GM11168 (cell line): ENCODE results near the gene ALMS1.
"Not testable (repeated sequence)": the region's sequence is repeated elsewhere in the genome, so short reads cannot be mapped to it uniquely, and the experiment has no call there.

Source experiments
- in situ Hi-C: fragments of 300-500 bp; cut with MboI; formaldehyde crosslinking; loops from one replicate; pipeline ENCODE4 v1.12.0; 2022; ENCODE audit warnings: low sequenced_read_pairs; ENCODE audit not compliant: unreplicated experiment

Gene ALMS1, protein sequence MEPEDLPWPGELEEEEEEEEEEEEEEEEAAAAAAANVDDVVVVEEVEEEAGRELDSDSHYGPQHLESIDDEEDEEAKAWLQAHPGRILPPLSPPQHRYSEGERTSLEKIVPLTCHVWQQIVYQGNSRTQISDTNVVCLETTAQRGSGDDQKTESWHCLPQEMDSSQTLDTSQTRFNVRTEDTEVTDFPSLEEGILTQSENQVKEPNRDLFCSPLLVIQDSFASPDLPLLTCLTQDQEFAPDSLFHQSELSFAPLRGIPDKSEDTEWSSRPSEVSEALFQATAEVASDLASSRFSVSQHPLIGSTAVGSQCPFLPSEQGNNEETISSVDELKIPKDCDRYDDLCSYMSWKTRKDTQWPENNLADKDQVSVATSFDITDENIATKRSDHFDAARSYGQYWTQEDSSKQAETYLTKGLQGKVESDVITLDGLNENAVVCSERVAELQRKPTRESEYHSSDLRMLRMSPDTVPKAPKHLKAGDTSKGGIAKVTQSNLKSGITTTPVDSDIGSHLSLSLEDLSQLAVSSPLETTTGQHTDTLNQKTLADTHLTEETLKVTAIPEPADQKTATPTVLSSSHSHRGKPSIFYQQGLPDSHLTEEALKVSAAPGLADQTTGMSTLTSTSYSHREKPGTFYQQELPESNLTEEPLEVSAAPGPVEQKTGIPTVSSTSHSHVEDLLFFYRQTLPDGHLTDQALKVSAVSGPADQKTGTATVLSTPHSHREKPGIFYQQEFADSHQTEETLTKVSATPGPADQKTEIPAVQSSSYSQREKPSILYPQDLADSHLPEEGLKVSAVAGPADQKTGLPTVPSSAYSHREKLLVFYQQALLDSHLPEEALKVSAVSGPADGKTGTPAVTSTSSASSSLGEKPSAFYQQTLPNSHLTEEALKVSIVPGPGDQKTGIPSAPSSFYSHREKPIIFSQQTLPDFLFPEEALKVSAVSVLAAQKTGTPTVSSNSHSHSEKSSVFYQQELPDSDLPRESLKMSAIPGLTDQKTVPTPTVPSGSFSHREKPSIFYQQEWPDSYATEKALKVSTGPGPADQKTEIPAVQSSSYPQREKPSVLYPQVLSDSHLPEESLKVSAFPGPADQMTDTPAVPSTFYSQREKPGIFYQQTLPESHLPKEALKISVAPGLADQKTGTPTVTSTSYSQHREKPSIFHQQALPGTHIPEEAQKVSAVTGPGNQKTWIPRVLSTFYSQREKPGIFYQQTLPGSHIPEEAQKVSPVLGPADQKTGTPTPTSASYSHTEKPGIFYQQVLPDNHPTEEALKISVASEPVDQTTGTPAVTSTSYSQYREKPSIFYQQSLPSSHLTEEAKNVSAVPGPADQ (N-terminal part only)

DNA sequence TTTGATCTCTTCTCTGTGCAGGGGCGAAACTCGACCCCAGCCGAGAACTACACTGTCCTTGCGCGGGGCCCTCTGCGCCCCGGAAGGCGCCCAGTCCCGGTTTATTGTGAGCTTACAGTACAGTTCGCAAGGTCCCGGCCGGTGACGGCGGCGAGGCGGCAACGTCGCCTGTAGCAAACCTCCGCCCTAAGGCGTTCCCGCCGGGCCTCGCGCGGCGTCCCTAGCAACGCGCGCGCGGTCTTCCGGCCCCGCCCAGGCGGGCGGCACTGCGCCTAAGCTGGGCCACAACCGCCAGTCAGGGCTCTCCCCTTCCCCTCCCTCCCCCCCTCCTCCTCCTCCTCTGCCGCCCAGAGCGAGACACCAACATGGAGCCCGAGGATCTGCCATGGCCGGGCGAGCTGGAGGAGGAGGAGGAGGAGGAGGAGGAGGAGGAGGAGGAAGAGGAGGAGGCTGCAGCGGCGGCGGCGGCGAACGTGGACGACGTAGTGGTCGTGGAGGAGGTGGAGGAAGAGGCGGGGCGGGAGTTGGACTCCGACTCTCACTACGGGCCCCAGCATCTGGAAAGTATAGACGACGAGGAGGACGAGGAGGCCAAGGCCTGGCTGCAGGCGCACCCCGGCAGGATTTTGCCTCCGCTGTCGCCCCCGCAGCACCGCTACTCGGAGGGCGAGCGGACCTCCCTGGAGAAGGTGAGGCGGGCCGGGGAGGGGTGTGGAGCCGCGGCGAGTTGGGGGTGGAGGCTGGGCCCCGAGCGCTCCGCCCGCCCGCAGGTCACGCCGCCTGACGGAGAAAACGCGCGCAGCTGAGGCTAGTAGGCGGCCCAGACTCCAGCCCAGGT is at the start of gene ALMS1:
TSS of gene ALMS1 (plus strand) at position 333 of the 838 bp plus-strand sequence. CDS start at position 366, 33 bp downstream.
- in situ Hi-C loops = no loop called here

DNA sequence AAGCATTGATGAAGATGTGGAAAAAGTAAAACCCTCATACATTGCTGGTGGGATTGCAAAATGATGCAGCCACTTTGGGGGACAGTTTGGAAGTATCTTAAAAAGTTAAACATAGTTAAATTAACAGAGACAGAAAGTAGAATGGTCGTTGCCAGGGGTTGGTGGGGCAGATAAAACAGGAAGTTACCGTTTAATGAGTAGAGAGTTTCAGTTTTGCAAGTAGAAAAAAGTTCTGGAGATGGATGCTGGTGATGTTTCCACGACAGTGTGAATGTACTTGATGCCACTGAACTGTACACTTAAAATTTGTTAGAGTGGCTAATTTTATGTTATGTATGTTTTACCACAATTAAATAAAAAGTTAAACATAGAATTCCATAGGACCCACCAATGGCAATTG is 47.8 kb upstream of the ALMS1 start:
- in situ Hi-C loops = no loop called here

DNA sequence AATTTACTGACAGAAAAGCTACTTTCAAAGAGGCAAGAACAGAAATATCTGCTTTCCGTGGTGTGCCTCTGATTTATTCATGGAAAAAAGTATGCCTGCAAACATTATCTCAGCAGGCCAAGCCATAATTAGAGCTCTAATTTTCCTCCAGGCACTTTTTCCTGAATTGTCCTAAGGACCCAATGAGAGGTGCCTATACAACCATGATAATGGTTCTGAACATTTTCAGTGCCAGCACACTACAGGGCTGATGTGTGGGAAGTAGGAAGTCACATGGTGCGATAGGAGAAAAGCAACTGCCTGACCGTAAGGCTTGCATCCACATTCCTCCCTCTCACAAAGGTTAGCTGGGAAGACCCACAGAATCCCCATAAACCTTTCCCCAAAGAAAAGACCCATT is 46.4 kb upstream of the ALMS1 start:
- in situ Hi-C loops = no loop called here

DNA sequence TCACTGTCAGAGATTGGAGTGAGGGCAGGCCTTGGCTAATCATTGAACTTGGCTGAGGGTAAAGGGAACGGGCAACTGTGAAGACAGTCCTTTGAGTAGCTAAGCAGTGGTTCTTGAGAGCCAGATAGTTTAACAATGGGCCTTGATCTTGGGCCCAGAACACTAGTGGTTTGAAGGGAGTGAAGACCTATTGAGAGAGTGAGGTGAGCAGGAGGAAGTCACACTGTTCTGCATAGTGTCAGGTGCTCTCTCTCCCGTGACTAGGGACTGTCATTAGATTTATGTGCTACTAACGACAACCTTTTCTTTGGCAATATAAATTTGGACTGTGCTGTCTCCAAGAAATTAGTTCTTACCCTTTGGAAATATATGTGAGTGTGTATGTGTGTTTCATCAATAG is 44.6 kb upstream of the ALMS1 start:
- in situ Hi-C loops = no loop called here

DNA sequence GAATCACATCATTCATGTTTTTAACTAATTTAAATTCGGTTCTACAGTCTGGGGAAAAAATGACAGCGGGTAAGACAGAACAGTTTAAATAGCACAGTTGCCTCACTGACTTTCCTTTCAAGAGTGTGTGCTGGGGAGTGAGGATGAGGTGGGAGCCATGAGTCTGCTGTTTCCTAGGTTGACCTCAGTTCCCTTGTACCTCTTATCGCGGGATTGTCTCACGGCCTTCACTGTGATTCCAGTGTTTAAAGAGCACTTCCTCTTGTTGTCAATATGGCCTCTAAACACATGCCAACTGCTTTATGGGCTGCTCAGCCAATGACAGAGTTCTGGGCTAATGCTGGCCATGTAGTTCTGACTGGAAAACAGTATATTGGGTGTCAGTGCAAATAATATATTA is 41.6 kb upstream of the ALMS1 start:
- in situ Hi-C loops = no loop called here

DNA sequence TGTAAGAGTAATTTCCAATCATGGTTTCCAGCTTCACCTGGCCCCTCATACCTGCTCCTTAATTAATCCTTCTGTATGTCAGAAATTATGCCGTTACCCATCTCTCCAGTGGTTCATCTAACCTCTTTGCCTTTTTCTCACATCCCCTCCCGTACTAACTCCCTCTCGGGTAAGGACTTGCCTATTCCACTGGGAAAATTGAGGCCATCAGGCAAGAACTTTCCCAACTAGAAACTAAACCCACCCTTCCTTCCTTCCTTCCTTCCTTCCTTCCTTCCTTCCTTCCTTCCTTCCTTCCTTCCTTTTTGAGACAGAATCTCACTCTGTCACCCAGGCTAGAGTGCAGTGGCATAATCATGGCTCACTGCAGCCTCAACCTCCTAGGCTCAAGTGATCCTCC is 40.9 kb upstream of the ALMS1 start:
- in situ Hi-C loops = not testable (repeated sequence)

DNA sequence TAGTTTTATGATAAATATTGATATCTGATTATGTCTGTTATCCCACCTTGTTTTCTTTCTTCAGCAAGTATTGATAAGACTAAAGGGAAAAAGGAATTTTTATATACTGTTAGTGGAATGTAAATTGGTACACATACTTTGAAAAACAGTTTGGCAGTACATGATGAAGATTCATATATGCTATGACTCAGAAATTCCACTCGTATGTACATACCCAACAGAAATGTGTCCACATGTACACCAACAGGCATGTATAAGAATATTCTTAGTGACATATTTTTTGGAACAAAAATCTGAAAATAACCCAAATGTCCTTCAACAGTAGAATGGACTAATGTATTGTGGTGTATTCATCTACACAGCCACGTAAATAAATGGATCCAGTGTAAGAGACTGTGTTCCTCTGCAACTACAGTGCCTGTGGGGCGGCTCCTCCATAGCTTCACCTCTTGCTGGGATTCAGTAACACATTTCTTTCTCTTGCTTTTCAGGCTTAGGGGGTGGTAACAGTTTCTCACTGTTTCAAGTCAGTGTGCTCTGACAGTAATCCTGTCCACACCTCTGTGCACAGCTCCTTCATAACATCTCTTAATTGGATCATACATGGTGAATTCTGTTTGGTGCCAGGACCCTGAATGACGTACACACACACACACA is 35.5 kb upstream of the ALMS1 start:
- in situ Hi-C loops = no loop called here

DNA sequence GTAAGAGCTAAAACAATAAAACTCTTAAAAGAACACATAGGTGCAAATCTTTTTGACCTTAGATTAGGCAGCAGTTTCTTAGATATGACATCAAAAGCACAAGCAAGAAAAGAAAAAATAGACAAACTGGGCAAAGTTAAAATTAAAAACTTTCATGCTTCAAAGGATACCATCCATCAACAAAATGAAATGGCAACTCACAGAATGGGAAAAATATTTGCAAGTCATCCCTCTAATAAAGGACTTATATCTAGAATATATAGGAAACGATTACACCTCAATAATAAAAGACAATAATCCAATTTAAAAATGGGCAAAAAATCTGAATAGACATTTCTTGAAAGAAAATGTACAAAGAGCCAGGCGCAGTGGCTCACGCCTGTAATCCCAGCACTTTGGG is 29.5 kb upstream of the ALMS1 start:
- in situ Hi-C loops = no loop called here

DNA sequence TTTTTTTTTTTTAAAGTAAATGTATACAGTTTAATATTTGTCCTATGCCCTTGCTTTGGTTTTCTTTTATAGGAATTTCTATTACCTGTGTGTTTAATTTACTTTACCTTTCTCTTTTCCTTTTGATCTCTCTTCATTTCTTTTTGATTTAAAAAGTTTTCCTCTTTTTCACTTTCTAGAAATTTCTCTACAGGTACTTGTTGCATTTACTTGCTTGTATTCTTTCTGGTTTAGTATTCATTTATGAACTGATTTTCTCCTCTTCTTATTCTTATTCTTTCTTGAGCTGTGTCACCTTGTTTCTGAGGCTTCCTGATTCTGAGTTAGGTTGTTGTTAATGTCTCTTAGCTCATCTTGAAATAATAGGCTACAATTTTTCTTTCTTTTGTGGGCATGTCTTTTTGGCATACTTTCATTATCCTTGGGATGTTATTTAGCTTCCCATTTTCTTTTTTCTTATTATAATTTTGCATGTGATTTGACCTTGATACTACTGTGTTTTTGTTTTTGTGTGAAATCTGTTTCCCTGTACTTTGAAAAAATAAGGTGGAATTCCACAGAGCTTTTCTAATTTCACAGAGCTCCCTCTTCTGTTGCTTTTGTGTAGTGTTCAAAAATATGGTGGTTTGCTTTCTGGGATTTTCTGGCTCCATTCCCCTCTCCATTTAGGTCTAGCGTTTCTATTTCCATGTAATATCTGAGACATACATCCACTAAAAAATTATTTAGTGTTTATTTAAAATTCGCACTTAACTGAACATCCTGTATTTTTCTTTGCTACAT is 25.5 kb upstream of the ALMS1 start:
- in situ Hi-C loops = no loop called here

DNA sequence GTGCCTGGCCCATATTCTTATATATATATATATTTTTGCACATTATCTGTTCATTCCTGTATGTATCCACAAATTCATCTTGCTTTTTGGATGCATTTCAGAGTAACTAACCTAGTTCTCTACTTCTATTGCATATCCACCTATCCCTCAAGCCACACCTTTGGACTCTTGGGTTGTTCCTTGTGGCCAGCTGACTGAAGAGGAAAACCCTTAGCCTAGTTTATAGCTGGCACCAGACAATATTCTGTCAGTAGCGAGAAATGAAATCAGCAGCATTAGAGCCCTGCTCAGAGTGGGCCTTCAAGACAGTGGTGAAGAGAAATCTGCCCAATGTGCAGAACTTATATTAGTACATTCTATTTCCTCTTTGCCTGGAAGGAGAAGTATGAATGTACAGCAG is 19.6 kb upstream of the ALMS1 start:
- in situ Hi-C loops = no loop called here

DNA sequence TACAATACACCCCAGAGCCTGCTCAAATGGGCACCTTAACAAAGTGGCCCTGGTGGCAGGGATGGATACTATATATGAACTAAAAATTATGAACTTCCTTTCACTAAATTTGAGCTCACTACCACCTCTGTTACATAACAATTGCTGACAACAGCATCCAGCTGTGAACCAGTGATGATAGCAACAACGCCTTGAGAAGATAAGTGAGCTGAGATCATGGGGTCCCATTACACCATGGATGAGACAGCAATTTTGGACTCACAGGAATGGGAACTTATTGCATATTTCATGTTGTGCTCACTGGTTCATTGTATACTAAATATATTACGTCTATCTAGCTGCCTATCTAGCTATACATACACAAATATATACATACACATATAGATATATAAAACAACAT is 16.9 kb upstream of the ALMS1 start:
- in situ Hi-C loops = no loop called here

DNA sequence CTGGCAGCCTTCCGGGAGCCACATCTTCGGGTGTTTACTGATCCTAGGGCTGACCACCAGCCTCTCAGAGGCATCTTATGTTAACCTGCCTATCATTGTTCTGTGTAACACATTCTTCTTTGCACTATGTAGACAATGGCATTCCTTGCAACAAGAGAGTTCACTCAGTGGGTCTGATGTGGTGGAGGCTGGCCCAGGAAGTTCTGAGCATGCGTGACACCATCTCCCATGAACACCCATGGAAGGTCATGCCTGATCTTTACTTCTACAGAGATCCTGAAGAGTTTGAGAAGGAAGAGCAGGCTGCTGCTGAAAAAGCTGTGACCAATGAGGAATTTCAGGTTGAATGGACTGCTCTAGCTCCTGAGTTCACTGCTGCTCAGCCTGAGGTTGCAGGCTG is 15.3 kb upstream of the ALMS1 start:
- in situ Hi-C loops = no loop called here

DNA sequence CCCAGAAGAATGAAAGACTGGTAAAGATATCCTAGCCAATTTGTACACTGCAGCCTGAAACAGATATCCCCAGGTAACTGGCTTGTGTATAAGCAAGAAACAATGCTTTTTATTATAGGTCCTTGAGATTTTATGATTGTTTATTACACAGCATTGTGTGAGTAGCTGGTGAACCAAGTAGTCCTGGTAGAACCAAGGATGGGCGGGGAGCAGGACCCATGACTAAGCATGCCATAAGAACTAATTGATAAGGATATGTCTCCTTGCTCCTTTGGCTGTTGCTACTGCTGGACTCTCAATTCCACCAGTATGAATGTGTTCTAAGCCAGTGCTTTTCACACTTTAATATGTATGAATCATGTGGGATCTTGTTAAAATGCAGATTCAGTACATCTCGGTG is 12.3 kb upstream of the ALMS1 start:
- in situ Hi-C loops = no loop called here

DNA sequence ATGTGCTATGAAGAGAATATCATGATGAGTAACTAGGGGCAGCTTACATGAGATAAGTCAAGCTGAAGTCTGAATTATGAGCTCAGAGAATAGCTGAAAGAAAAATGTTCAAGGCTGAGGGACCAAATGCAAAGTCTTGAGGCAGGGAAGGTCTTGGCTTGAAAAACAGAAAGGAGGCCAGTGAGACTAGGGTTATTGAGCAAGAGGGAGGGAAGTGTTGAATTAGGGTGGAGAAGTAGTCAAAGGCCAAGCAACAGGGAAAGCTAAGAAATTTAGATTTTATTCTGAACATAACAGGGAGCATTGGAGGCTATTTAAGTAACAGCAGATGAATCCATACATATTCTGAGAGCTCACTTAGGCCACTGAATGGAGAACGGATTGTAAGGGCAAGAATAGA is 11.4 kb upstream of the ALMS1 start:
- in situ Hi-C loops = no loop called here

DNA sequence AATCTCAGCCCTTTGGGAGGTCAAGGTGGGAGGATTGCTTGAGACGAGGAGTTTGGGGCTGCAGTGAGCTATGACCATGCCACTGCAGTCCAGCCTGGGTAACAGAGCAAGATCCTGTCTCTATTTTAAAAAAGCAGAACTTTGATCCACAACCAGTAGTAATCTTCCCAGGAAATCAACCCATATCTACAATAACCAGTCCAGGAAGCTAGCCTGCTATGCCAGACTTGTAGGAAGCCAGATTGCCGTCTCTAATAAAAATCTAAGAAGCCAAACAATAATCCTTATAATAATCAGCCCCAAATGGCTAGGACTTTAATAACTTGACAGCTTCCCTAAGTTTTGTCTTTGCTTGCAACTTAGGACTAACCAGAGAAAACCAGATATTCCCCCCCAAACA is 9.0 kb upstream of the ALMS1 start:
- in situ Hi-C loops = no loop called here

DNA sequence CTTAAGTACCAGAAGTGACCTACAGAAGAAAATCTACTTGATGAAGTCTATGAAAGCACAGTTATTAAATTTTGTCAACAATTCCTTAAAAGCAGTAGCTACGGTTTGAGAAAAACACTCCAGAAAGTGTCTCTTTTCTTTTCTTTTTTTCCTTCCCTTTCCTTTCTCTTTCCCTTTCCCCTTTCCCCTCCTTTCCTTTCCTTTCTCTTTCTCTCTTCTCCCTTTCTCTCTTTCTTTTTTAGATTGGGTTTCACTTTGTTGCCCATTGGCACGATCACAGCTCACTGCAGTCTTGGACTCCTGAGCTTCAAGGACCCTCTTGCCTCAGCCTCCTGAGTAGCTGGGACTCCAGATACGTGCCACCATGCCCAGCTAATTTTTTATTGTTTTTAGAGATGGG is 2.6 kb upstream of the ALMS1 start:
- in situ Hi-C loops = no loop called here

DNA sequence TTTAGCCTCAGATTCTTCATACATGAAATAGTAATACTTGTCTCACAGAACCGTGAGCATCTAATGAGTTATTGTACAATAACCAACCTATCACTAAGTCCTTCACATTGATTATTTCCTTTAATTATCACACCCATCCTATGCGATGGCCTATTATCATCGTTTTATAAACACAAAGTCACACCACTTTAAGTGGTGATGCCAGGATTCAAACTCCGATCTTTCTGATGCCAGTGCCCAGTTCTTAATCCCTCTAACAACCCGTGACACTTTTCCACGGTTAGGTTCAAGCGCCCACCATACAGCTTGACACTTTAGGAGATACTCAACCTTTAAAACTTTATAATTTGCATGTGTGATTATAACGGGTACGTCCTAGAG is 523 bp upstream of the ALMS1 start:
- in situ Hi-C loops = no loop called here

DNA sequence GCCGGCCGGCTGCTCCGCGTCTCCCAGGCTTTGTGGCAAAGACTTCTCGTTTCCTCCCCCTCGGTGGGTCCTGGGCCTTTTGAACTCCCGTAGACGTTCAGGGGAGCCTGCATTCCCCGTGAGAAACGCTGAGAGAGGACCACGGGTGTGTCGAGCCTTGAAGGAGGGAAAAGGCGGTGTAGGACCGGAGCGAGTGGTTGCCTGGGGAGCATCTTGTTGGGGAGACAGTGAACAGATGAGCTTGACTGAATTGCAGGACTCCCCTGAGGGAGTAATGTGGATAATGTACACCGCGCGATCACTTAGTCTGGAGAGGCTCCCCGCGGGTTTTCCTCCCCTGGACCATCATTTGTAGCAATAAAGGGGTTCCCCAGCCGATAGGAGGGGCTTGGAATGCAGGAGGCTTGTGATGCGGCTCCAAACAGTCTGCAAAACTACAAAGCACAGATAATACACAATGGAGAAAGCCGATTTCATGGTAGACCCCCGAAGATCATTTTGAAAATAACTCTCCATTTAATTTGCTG is 769 bp downstream of the ALMS1 start:
- in situ Hi-C loops = no loop called here
